ENCODE data around the gene C1RL.

DNA sequence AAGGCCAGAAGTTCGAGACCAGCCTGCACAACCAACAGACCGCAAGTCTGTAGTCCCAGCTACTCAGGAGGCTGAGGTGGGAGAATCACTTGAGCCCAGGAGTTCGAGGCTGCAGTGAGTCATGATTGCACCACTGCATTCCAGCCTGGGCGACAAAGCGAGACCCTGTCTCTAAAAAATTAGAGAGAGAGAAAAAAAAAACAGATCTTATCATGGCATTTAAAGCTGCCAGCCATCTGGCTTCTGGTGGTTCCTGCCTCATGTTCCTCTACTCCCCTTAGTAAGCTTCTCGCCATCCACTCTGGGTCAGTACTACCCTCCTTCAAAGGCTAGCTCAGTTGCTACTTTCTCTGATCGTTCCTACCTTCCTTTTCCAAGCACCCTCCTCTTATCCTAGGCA lies 37.2 kb upstream of the C1RL start:
- TF ChIP-seq EZH2 (IDR thresholded peaks at IDR 0.05; ENCODE audit: borderline replicate concordance) (no peak), EZH2phosphoT487 (IDR thresholded peaks at IDR 0.05; ENCODE audit: low read depth, severe bottlenecking, unreplicated experiment) (no peak)
- TF ChIP-seq, protein P1, sequence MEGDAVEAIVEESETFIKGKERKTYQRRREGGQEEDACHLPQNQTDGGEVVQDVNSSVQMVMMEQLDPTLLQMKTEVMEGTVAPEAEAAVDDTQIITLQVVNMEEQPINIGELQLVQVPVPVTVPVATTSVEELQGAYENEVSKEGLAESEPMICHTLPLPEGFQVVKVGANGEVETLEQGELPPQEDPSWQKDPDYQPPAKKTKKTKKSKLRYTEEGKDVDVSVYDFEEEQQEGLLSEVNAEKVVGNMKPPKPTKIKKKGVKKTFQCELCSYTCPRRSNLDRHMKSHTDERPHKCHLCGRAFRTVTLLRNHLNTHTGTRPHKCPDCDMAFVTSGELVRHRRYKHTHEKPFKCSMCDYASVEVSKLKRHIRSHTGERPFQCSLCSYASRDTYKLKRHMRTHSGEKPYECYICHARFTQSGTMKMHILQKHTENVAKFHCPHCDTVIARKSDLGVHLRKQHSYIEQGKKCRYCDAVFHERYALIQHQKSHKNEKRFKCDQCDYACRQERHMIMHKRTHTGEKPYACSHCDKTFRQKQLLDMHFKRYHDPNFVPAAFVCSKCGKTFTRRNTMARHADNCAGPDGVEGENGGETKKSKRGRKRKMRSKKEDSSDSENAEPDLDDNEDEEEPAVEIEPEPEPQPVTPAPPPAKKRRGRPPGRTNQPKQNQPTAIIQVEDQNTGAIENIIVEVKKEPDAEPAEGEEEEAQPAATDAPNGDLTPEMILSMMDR (IDR thresholded peaks at IDR 0.05; ENCODE audit: poor library complexity): no peak

Measured in hepatocyte (in vitro differentiated cells).